IMR-90 (cell line): ENCODE data around the gene MID1IP1. TPM values are rescaled to one million over a fixed set of nuclear protein-coding genes. Genes with fewer than 3 reads are reported as not detected.

Source experiments
- ATAC-seq: fragments of 200-7000 bp; cut with Tn5 transposase; 2 replicates; pipeline ENCODE4 v1.9.1; 2020; ENCODE audit warnings: low read depth, mild to moderate bottlenecking, moderate library complexity
- BruUV-seq: library from RNA; stranded (reverse); fragments of 400-500 nt; replicated peaks from 2 replicates; lab custom pipeline; 2021; lab: Mats Ljungman, UMichigan
- CTCF ChIA-PET: fragments of 300-600 bp; formaldehyde crosslinking; extraction: SDS; loops from one replicate; lab custom pipeline; 2021; ENCODE audit warnings: antibody characterized with exemption; lab: Yijun Ruan, JAX
- POLR2A ChIA-PET: fragments of 300-600 bp; sonication (Branson Sonifier 250); formaldehyde crosslinking; loops from one replicate; lab custom pipeline; 2022; ENCODE audit warnings: antibody characterized with exemption; ENCODE audit not compliant: unreplicated experiment; lab: Charles Lee
- DNase-seq: peaks from one replicate; pipeline ENCODE4 v3.0.0; 2013
- H2AFZ ChIP-seq: replicated peaks from 2 replicates; pipeline ENCODE3; 2013; ENCODE audit warnings: low read length, mild to moderate bottlenecking; ENCODE audit not compliant: poor library complexity
- H2AK5ac ChIP-seq: 2 replicates; pipeline ENCODE4 v1.6.1; 2013; ENCODE audit warnings: low read depth, low read length, inconsistent platforms
- H2AK9ac ChIP-seq: replicated peaks from 2 replicates; pipeline ENCODE3; 2013; ENCODE audit warnings: mild to moderate bottlenecking, low read depth, low read length, moderate library complexity; ENCODE audit not compliant: poor library complexity
- H2BK120ac ChIP-seq: 2 replicates; pipeline ENCODE4 v1.6.1; 2013; ENCODE audit warnings: low read depth, low read length, inconsistent platforms
- H2BK15ac ChIP-seq: 3 replicates; pipeline ENCODE4 v1.6.1; 2013; ENCODE audit warnings: low read depth, low read length, inconsistent platforms
- H2BK20ac ChIP-seq: 2 replicates; pipeline ENCODE4 v1.6.1; 2013; ENCODE audit warnings: low read depth, mild to moderate bottlenecking, inconsistent platforms, low read length, moderate library complexity
- H2BK5ac ChIP-seq: 2 replicates; pipeline ENCODE4 v1.6.1; 2013; ENCODE audit warnings: mild to moderate bottlenecking, low read depth, low read length, inconsistent platforms; ENCODE audit not compliant: poor library complexity, severe bottlenecking
- H3K14ac ChIP-seq: replicated peaks from 2 replicates; pipeline ENCODE4 v1.6.1; 2013; ENCODE audit warnings: low read depth, low read length, inconsistent platforms
- H3K18ac ChIP-seq: 2 replicates; pipeline ENCODE4 v1.6.1; 2013; ENCODE audit warnings: low read depth, low read length, control low read depth
- H3K23ac ChIP-seq: 2 replicates; pipeline ENCODE4 v1.6.1; 2013; ENCODE audit warnings: low read depth, low read length, inconsistent platforms
- H3K27ac ChIP-seq: 2 replicates; pipeline ENCODE4 v1.5.1; 2013; ENCODE audit warnings: mild to moderate bottlenecking, control low read depth, low read length; ENCODE audit not compliant: insufficient read depth
- H3K27me3 ChIP-seq: 2 replicates; pipeline ENCODE4 v1.6.1; 2013; ENCODE audit warnings: low read length; ENCODE audit not compliant: control insufficient read depth, insufficient read depth
- H3K36me3 ChIP-seq: 2 replicates; pipeline ENCODE4 v1.6.1; 2013; ENCODE audit warnings: low read length, mixed read lengths; ENCODE audit not compliant: control insufficient read depth, insufficient read depth
- H3K4ac ChIP-seq: 2 replicates; pipeline ENCODE4 v1.6.1; 2013; ENCODE audit warnings: low read depth, low read length, inconsistent platforms
- H3K4me1 ChIP-seq: 2 replicates; pipeline ENCODE4 v1.6.1; 2013; ENCODE audit warnings: low read length, mixed read lengths; ENCODE audit not compliant: control insufficient read depth, insufficient read depth
- H3K4me2 ChIP-seq: 2 replicates; pipeline ENCODE4 v1.6.1; 2013; ENCODE audit warnings: low read depth, mild to moderate bottlenecking, control low read depth, low read length, moderate library complexity
- H3K4me3 ChIP-seq: 2 replicates; pipeline ENCODE4 v1.5.1; 2013; ENCODE audit warnings: low read depth, mild to moderate bottlenecking, control low read depth, low read length, moderate library complexity; ENCODE audit not compliant: insufficient read depth
- H3K56ac ChIP-seq: 2 replicates; pipeline ENCODE4 v1.6.1; 2013; ENCODE audit warnings: low read length, inconsistent platforms; ENCODE audit not compliant: insufficient read depth; ENCODE audit errors: extremely low read depth
- H3K79me1 ChIP-seq, 2 experiments: 2 replicates each; pipeline ENCODE4 v1.6.1; 2013; ENCODE audit warnings: low read length in 2 of 2, inconsistent platforms in 1 of 2, low read depth in 1 of 2
- H3K9ac ChIP-seq: 2 replicates; pipeline ENCODE4 v1.6.1; 2013; ENCODE audit warnings: low read depth, low read length, control low read depth
- H3K9me1 ChIP-seq: 2 replicates; pipeline ENCODE4 v1.6.1; 2013; ENCODE audit warnings: low read length, inconsistent platforms; ENCODE audit not compliant: insufficient read depth
- H3K9me3 ChIP-seq: 2 replicates; pipeline ENCODE4 v1.6.1; 2013; ENCODE audit warnings: low read length; ENCODE audit not compliant: control insufficient read depth, insufficient read depth
- H4K20me1 ChIP-seq: 2 replicates; pipeline ENCODE4 v1.6.1; 2013; ENCODE audit warnings: low read length, inconsistent platforms; ENCODE audit not compliant: insufficient read depth
- H4K5ac ChIP-seq: 2 replicates; pipeline ENCODE4 v1.6.1; 2013; ENCODE audit warnings: mild to moderate bottlenecking, low read depth, low read length, control low read depth
- H4K8ac ChIP-seq, 2 experiments: 2 replicates each; pipeline ENCODE4 v1.6.1; 2013; ENCODE audit warnings: low read depth in 2 of 2, low read length in 2 of 2, control low read depth in 1 of 2, inconsistent platforms in 1 of 2
- H4K91ac ChIP-seq: 2 replicates; pipeline ENCODE4 v1.6.1; 2013; ENCODE audit warnings: low read depth, low read length, inconsistent platforms; ENCODE audit not compliant: insufficient read depth
- BHLHE40 ChIP-seq: fragments of 150-350 bp; IDR thresholded peaks from 2 replicates; pipeline ENCODE4 v1.6.1; 2016; ENCODE audit warnings: mild to moderate bottlenecking, low read depth, low read length
- FOS ChIP-seq: fragments of 150-350 bp; IDR thresholded peaks from 2 replicates; pipeline ENCODE4 v1.6.1; 2016; ENCODE audit warnings: low read depth, low read length
- MAZ ChIP-seq: IDR thresholded peaks from 2 replicates; pipeline ENCODE4 v1.6.1; 2012; ENCODE audit warnings: low read depth, mild to moderate bottlenecking, low read length, improper control_type of control experiment, moderate library complexity, borderline replicate concordance
- NFE2L2 ChIP-seq: fragments of 150-350 bp; IDR thresholded peaks from 2 replicates; pipeline ENCODE4 v1.6.1; 2016; ENCODE audit warnings: low read depth, mild to moderate bottlenecking, low read length
- POLR2A ChIP-seq: IDR thresholded peaks from 2 replicates; pipeline ENCODE4 v1.6.1; 2012; ENCODE audit warnings: mild to moderate bottlenecking, low read depth, low read length
- RAD21 ChIP-seq: IDR thresholded peaks from 2 replicates; pipeline ENCODE4 v1.6.1; 2012; ENCODE audit warnings: low read length, improper control_type of control experiment
- RCOR1 ChIP-seq: IDR thresholded peaks from 2 replicates; pipeline ENCODE4 v1.6.1; 2012; ENCODE audit warnings: mild to moderate bottlenecking, low read length, improper control_type of control experiment; ENCODE audit not compliant: insufficient replicate concordance
- RFX5 ChIP-seq: IDR thresholded peaks from 2 replicates; pipeline ENCODE4 v1.8.0; 2012; ENCODE audit warnings: low read depth, mild to moderate bottlenecking, low read length, moderate library complexity
- WGBS, 2 experiments: methylation state at CpG; one replicate each; pipeline versions ENCODE4 v1.1.5 to v1.1.7; 2013; ENCODE audit warnings: missing lambda C conversion rate in 2 of 2; ENCODE audit not compliant: insufficient read length in 1 of 2; ENCODE audit errors: extremely low coverage in 2 of 2; 5-methylcytosine and 5-hydroxymethylcytosine counted together
- dilution Hi-C: fragments of 300-500 bp; cut with HindIII; formaldehyde crosslinking; loops from one replicate; pipeline ENCODE4 v1.14.3; 2018; ENCODE audit warnings: low sequenced_read_pairs; ENCODE audit not compliant: unreplicated experiment
- in situ Hi-C: fragments of 300-500 bp; cut with MboI; formaldehyde crosslinking; loops from 3 replicates; pipeline ENCODE4 v1.14.3; 2019; ENCODE audit warnings: low sequenced_read_pairs, inconsistent platforms, mixed read lengths
- intact Hi-C: fragments of 100-400 bp; cut with micrococcal nuclease; formaldehyde crosslinking; loops from 2 replicates; pipeline ENCODE4 v1.10.0; 2022
- polyA plus RNA-seq, 3 experiments: library from polyadenylated mRNA; depleted of rRNA; stranded (reverse); fragments of >200 nt; gene quantifications; 2 replicates each; pipeline ENCODE4 v1.2.3, GENCODE V29; 2012; ENCODE audit warnings: low replicate concordance in 1 of 3
- total RNA-seq: library from RNA; depleted of rRNA; stranded (reverse); fragments of >200 nt; gene quantifications from 2 replicates; pipeline ENCODE4 v1.2.3, GENCODE V29; 2012
- TF ChIP-seq, protein P1 (sequence below): fragments of 150-350 bp; IDR thresholded peaks from 2 replicates; pipeline ENCODE4 v1.6.1; 2017; ENCODE audit warnings: mild to moderate bottlenecking, antibody characterized with exemption, low read length, low read depth
- TF ChIP-seq, protein P2 (sequence below): conservative IDR thresholded peaks from 2 replicates; pipeline ENCODE4 v1.5.1; 2012; ENCODE audit warnings: mild to moderate bottlenecking, low read depth, low read length, improper control_type of control experiment

The MID1IP1 gene
- total and polyA plus RNA-seq, 2 of the 4 experiments (the other 2 are of a cell fraction): 14.5 to 31.3 TPM

- no peak overlapping the region for H3K14ac ChIP-seq
- no peak overlapping the region for H3K4me2 ChIP-seq
- H2BK5ac ChIP-seq: no peak overlapping the region
- no peaks in the 10 kb centered on the region for H3K4me1 ChIP-seq
- intact Hi-C loops: no loop called here
- DNase-seq (no peak), ATAC-seq (no peak)
- no CpG with 5 or more reads among the region's 6 CpGs for WGBS, 2 experiments
- in situ Hi-C loops: no loop called here
- dilution Hi-C loops: no loop called here
- H3K4ac ChIP-seq: no peak overlapping the region
- H3K56ac ChIP-seq: no peak overlapping the region
- no peak overlapping the region for H2BK120ac ChIP-seq
- no peaks in the 10 kb centered on the region for H3K79me1 ChIP-seq
- ChIA-PET CTCF (no interaction called here), POLR2A (no interaction called here)
- no TSS peak for BruUV-seq
- no peak overlapping the region for H4K5ac ChIP-seq
- no peak overlapping the region for H3K4me3 ChIP-seq
- no peak overlapping the region for H2AFZ ChIP-seq
- no peak overlapping the region for H2BK20ac ChIP-seq
- H2AK5ac ChIP-seq: no peak overlapping the region
- no peak overlapping the region for H3K27ac ChIP-seq
- H4K91ac ChIP-seq: no peak overlapping the region
- H3K9ac ChIP-seq: no peak overlapping the region
- H4K20me1 ChIP-seq: no peaks in the 10 kb centered on the region
- H2BK15ac ChIP-seq: no peak overlapping the region
- no peak overlapping the region for H3K18ac ChIP-seq
- H3K9me3 ChIP-seq: no peaks in the 10 kb centered on the region
- H3K27me3 ChIP-seq: peaks cover 2% of the 10 kb centered on the region; the same call in 1 of the 2 replicates
- H3K23ac ChIP-seq: no peak overlapping the region
- H2AK9ac ChIP-seq: no peak overlapping the region
- H3K36me3 ChIP-seq: no peaks in the 10 kb centered on the region
- TF ChIP-seq FOS (no peak), RFX5 (no peak), RCOR1 (no peak), POLR2A (no peak), RAD21 (no peak), BHLHE40 (no peak), NFE2L2 (no peak), MAZ (no peak)
- TF ChIP-seq, protein P1, sequence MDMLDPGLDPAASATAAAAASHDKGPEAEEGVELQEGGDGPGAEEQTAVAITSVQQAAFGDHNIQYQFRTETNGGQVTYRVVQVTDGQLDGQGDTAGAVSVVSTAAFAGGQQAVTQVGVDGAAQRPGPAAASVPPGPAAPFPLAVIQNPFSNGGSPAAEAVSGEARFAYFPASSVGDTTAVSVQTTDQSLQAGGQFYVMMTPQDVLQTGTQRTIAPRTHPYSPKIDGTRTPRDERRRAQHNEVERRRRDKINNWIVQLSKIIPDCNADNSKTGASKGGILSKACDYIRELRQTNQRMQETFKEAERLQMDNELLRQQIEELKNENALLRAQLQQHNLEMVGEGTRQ: no peak
- TF ChIP-seq, protein P2, sequence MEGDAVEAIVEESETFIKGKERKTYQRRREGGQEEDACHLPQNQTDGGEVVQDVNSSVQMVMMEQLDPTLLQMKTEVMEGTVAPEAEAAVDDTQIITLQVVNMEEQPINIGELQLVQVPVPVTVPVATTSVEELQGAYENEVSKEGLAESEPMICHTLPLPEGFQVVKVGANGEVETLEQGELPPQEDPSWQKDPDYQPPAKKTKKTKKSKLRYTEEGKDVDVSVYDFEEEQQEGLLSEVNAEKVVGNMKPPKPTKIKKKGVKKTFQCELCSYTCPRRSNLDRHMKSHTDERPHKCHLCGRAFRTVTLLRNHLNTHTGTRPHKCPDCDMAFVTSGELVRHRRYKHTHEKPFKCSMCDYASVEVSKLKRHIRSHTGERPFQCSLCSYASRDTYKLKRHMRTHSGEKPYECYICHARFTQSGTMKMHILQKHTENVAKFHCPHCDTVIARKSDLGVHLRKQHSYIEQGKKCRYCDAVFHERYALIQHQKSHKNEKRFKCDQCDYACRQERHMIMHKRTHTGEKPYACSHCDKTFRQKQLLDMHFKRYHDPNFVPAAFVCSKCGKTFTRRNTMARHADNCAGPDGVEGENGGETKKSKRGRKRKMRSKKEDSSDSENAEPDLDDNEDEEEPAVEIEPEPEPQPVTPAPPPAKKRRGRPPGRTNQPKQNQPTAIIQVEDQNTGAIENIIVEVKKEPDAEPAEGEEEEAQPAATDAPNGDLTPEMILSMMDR: no peak
- H4K8ac ChIP-seq: no peak overlapping the region
- H3K9me1 ChIP-seq: no peaks in the 10 kb centered on the region
Measured at GRCh38 chrX:38850807-38851544, 49.7 kb downstream of the MID1IP1 start.
